ENCODE measurements around the gene PIH1D2.
A peak's percentile ranks its signal among the peaks of the same experiment; 100 is the strongest.

Gene PIH1D2

DNA sequence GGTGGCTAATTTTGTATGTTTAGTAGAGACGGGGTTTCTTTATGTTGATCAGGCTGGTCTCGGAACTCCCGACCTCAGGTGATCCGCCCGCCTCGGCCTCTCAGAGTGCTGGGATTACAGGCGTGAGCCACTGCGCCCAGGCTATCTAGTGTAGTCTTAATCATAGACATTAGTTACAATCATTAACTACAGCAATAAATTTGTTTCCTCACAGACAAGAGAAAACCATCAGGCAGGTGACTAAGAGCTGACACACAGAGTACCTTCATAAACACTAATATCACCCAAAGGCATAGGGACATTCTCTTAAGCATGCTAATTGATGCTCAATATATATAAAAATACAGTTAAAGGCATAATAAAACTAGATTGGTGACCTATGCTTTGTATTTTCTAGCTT is 32.3 kb upstream of the PIH1D2 start:
- no peak for DNase-seq (ENCODE audit: low read depth in 1 of 2, low spot score in 1 of 2)
- Histone ChIP-seq H3K27ac (replicated peaks) (no peak overlapping the region), H3K27me3 (ENCODE audit: insufficient read depth, poor library complexity, severe bottlenecking) (no peaks in the 10 kb centered on the region), H3K4me3 (replicated peaks; ENCODE audit: insufficient read depth, low read length) (no peak overlapping the region)
- TF ChIP-seq SPI1 (IDR thresholded peaks at IDR 0.05; ENCODE audit: borderline replicate concordance, low read depth) (no peak), GABPA (IDR thresholded peaks at IDR 0.05; ENCODE audit: low read depth) (no peak), POLR2AphosphoS5 (IDR thresholded peaks at IDR 0.05; ENCODE audit: low read depth) (no peak)
- TF ChIP-seq, protein P1, sequence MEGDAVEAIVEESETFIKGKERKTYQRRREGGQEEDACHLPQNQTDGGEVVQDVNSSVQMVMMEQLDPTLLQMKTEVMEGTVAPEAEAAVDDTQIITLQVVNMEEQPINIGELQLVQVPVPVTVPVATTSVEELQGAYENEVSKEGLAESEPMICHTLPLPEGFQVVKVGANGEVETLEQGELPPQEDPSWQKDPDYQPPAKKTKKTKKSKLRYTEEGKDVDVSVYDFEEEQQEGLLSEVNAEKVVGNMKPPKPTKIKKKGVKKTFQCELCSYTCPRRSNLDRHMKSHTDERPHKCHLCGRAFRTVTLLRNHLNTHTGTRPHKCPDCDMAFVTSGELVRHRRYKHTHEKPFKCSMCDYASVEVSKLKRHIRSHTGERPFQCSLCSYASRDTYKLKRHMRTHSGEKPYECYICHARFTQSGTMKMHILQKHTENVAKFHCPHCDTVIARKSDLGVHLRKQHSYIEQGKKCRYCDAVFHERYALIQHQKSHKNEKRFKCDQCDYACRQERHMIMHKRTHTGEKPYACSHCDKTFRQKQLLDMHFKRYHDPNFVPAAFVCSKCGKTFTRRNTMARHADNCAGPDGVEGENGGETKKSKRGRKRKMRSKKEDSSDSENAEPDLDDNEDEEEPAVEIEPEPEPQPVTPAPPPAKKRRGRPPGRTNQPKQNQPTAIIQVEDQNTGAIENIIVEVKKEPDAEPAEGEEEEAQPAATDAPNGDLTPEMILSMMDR (IDR thresholded peaks at IDR 0.05; ENCODE audit: insufficient read depth, low read length): no peak
- TF ChIP-seq, protein P2, sequence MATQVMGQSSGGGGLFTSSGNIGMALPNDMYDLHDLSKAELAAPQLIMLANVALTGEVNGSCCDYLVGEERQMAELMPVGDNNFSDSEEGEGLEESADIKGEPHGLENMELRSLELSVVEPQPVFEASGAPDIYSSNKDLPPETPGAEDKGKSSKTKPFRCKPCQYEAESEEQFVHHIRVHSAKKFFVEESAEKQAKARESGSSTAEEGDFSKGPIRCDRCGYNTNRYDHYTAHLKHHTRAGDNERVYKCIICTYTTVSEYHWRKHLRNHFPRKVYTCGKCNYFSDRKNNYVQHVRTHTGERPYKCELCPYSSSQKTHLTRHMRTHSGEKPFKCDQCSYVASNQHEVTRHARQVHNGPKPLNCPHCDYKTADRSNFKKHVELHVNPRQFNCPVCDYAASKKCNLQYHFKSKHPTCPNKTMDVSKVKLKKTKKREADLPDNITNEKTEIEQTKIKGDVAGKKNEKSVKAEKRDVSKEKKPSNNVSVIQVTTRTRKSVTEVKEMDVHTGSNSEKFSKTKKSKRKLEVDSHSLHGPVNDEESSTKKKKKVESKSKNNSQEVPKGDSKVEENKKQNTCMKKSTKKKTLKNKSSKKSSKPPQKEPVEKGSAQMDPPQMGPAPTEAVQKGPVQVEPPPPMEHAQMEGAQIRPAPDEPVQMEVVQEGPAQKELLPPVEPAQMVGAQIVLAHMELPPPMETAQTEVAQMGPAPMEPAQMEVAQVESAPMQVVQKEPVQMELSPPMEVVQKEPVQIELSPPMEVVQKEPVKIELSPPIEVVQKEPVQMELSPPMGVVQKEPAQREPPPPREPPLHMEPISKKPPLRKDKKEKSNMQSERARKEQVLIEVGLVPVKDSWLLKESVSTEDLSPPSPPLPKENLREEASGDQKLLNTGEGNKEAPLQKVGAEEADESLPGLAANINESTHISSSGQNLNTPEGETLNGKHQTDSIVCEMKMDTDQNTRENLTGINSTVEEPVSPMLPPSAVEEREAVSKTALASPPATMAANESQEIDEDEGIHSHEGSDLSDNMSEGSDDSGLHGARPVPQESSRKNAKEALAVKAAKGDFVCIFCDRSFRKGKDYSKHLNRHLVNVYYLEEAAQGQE (IDR thresholded peaks at IDR 0.05; ENCODE audit: insufficient replicate concordance, low read depth): no peak

DNA sequence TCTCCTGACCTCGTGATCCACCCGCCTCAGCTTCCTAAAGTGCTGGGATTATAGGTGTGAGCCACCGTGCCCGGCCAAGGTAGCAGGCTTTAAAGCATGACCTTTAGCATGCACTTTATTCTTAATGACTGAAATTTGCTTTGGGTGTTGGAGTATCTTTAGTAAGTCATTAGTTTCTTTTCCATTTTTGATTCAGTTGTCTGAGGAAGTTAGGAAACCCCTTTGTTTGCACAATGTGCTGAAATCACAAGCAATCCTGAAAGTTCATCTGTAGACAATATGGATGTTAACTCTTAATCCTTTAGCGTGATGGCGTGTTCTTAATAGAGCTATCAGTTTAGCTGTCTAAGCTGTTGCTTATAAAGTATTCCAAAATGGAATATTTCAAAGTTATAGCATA is 29.6 kb upstream of the PIH1D2 start:
- no peak for TF ChIP-seq POLR2AphosphoS5 (IDR thresholded peaks at IDR 0.05; ENCODE audit: low read depth)
- TF ChIP-seq, protein P1 (IDR thresholded peaks at IDR 0.05; ENCODE audit: insufficient read depth, low read length): no peak
- no peak for TF ChIP-seq GABPA (IDR thresholded peaks at IDR 0.05; ENCODE audit: low read depth)
- TF ChIP-seq, protein P2 (IDR thresholded peaks at IDR 0.05; ENCODE audit: insufficient replicate concordance, low read depth): no peak
- no peak for TF ChIP-seq SPI1 (IDR thresholded peaks at IDR 0.05; ENCODE audit: borderline replicate concordance, low read depth)
- Histone ChIP-seq H3K27ac (replicated peaks) (peak overlapping the region; percentile 3), H3K4me3 (replicated peaks; ENCODE audit: insufficient read depth, low read length) (no peak overlapping the region), H3K27me3 (ENCODE audit: insufficient read depth, poor library complexity, severe bottlenecking) (no peaks in the 10 kb centered on the region)
- DNase-seq (ENCODE audit: low read depth in 1 of 2, low spot score in 1 of 2): peak in 1 of 2 experiments; percentile 59

DNA sequence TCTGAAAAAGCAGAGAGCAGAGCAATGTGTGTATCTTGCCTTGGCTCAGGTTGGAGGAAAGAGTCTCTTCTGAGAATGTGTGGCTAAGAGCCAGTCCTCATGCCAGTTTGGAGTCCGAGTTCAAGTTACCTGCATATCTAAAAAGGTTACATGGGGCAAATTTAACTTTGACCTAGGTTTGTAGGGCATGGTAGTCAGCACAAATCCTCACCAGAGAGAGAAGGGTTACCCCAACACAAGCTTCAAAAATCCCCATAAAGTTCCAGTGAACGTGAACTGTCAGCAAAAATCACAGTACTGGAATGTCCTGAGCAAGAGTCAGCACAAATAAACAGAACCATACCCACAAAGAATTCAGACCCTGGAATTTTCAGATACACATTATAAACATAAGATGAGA is 26.6 kb upstream of the PIH1D2 start:
- DNase-seq (ENCODE audit: low read depth in 1 of 2, low spot score in 1 of 2): no peak
- TF ChIP-seq, protein P2 (IDR thresholded peaks at IDR 0.05; ENCODE audit: insufficient replicate concordance, low read depth): no peak
- TF ChIP-seq SPI1 (IDR thresholded peaks at IDR 0.05; ENCODE audit: borderline replicate concordance, low read depth) (no peak), POLR2AphosphoS5 (IDR thresholded peaks at IDR 0.05; ENCODE audit: low read depth) (no peak), GABPA (IDR thresholded peaks at IDR 0.05; ENCODE audit: low read depth) (no peak)
- TF ChIP-seq, protein P1 (IDR thresholded peaks at IDR 0.05; ENCODE audit: insufficient read depth, low read length): no peak
- Histone ChIP-seq H3K27me3 (ENCODE audit: insufficient read depth, poor library complexity, severe bottlenecking) (no peaks in the 10 kb centered on the region), H3K4me3 (replicated peaks; ENCODE audit: insufficient read depth, low read length) (no peak overlapping the region), H3K27ac (replicated peaks) (no peak overlapping the region)

Data from HL-60 (cell line).